HG03575 (cell line): Measurements from ENCODE around the gene VAMP5.
A peak's percentile ranks its signal among the peaks of the same experiment; 100 is the strongest.
"Not testable (repeated sequence)": the region's sequence is repeated elsewhere in the genome, so short reads cannot be mapped to it uniquely, and the experiment has no call there.

Experiments
- ATAC-seq: cut with Tn5 transposase; IDR thresholded peaks from one replicate; pipeline ENCODE4 v1.9.1; 2021; ENCODE audit not compliant: unreplicated experiment, insufficient number of reproducible peaks, low FRiP score; ENCODE audit errors: extremely low read depth

Gene VAMP5

DNA sequence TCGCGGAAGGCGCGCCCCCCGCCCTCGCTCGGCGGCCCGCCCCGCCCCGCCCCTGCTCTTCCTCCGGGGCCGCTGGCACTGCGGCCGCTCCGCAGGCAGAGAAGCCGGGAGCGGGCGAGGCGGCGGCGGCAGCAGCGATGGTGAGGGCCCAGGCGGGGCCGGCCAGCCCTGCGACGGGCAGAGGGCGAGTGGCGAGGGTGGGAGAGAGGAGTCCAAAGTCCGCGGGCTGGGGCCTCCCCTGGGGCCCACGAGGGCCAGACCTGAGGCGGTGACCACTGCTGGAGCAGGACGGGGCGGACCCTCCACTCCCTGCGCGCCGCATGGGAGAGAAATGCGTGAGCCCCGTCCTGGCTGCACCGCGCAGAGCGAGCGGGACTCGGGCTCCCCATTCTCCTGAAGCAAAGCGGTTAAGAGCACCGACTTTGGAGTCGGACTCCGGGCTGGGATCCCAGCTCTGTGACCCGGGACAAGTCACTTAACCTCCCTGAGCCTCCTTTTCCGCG is at the start of gene VAMP5:
TSS of gene VAMP5 (plus strand) at position 78 of the 503 bp plus-strand sequence. CDS start at position 138, 60 bp downstream.
- no peak for ATAC-seq

GRCh38 chr2:85534881-85535280 is 49.4 kb upstream of the VAMP5 start:
- ATAC-seq = no peak

DNA sequence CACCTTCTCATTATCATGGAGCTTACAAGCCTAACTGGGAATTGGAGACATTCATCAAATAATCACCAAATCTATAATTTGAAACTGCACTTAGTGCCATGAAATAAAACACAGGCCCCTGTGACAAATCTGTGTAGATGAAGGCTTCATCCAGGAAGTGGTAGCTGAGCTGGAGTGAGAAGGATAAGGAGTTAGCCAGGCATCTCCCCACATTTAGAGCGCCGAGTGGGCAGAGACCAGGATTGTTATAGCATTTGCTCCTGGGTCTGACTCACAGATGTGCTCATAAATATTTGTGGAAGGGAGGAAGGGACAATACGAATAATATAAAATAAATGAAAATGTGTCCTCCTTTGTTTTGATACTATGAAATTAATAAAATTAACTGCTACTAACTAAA is 47.8 kb upstream of the VAMP5 start:
- ATAC-seq = no peak

DNA sequence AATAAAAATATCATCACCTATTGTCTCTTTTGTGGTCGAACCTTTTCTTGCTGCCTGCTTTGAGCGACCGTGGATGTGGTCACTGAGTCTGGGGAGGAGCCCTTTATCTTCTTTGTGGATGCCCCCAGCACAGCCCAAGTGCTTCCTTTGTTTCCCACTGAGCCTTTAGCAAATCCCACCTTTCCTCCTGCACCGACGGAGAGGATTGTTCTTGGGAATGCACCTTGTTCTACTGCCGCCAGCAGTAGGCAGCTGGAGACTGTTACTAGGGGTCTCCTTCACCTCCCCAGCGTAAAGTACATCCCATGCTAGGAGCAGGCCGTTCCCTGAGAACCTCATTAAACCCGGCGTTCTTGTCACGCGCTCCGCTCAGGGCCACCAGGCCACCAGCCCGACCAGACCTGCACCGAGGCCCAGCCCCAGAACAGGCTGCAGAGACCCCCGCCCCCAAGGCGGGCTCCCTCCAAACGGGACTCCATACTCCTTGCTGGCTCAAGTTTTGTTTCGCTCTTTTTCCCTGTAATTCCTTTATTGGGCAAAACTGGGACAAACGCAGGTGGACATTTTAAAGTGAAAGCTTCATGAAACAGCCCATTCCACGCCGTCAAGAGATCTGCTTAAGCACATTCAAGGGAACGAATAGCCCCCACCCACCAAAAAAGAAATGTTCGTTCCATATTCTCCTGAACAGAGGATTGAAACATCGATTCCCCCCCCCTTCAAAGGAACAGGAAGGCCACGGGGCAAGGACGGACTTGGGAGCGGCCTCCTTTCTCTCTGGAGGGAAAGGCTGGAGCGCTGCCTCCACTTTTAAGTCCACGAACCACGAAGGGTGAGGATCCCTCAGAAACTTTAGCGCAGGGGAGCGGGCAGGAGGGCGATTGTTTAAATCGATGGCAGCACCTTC is 46.4 kb upstream of the VAMP5 start:
- no peak for ATAC-seq

- peak; percentile 31 for ATAC-seq
Measured at GRCh38 chr2:85538507-85539360, 45.5 kb upstream of the VAMP5 start, which contains the start of gene MAT2A. Gene MAT2A, plus strand, starts transcription at chr2:85539168. Its CDS starts 120 bp downstream, at chr2:85539288.

- ATAC-seq = no peak
Measured at GRCh38 chr2:85539361-85540132, 44.7 kb upstream of the VAMP5 start.

DNA sequence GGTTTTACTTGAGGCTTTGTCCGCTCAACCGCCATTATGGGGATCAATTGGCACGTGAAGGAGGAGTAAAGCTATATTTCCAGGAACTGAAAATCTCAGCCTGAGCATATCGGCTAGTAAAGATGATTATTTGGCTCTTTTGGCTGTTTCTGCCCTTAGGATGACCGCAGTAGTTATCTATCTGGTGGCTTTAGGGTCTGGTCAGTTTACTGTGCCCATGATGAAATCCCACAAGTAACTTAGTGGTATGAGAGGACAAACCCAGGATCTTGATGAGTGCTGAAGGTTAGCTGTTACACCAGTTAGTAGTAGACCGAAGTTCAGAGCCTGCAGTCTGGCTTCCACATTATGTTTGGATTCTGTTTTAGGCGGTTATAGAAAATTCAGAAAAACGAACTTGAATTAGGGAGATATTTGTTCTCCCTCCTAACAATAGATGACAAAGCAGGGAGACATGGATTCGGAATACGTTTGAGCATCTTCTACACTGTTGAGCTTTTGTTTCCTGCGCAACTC is 44.0 kb upstream of the VAMP5 start:
- no peak for ATAC-seq

- ATAC-seq = no peak
Measured at GRCh38 chr2:85541262-85541661, 43.0 kb upstream of the VAMP5 start.

DNA sequence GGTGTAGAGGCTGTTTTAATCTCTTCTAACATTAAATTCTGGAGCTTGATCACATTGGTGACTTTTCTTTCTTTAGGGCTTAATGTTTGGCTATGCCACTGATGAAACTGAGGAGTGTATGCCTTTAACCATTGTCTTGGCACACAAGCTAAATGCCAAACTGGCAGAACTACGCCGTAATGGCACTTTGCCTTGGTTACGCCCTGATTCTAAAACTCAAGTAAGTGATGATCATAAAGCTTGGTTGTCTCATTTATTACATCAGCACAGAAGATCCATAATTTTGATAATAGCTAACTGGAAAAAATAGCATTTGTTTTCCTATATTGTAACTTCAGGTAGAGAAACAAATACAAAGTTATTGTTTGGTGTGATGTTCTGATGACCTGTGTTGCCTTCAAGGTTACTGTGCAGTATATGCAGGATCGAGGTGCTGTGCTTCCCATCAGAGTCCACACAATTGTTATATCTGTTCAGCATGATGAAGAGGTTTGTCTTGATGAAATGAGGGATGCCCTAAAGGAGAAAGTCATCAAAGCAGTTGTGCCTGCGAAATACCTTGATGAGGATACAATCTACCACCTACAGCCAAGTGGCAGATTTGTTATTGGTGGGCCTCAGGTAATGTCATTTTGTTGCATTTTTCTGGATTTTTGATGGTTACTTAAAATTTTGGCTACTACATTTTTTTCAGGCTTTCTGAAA is 42.3 kb upstream of the VAMP5 start:
- ATAC-seq = no peak

DNA sequence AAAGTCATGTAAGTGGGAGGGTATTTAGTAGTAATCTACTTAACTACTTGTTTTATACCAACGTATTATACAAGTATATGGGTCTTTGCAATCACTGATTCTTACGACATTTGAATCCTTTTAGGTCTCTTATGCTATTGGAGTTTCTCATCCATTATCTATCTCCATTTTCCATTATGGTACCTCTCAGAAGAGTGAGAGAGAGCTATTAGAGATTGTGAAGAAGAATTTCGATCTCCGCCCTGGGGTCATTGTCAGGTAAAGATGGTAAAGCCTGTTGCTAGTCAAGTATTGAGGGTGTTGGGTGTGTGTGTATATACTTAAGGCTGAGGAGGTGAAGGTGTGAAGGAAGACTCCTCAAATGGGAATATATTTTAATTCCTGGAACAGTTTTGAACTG is 41.5 kb upstream of the VAMP5 start:
- no peak for ATAC-seq

DNA sequence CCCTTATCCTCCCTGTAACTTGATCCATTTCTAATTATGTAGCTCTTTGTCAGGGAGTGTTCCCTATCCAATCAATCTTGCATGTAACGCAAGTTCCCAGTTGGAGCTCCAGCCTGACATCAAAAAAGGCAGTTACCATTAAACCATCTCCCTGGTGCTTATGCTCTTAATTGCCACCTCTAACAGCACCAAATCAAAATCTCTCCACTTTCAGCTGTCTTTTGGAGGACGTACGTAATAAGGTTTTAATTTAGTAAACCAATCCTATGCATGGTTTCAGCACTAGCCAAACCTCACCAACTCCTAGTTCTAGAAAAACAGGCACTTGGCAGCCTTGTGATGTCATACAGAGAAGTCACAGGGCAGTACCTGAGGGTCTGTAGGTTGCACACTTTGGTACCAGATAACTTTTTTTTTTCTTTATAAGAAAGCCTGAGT is 40.0 kb upstream of the VAMP5 start:
- not testable (repeated sequence) for ATAC-seq

DNA sequence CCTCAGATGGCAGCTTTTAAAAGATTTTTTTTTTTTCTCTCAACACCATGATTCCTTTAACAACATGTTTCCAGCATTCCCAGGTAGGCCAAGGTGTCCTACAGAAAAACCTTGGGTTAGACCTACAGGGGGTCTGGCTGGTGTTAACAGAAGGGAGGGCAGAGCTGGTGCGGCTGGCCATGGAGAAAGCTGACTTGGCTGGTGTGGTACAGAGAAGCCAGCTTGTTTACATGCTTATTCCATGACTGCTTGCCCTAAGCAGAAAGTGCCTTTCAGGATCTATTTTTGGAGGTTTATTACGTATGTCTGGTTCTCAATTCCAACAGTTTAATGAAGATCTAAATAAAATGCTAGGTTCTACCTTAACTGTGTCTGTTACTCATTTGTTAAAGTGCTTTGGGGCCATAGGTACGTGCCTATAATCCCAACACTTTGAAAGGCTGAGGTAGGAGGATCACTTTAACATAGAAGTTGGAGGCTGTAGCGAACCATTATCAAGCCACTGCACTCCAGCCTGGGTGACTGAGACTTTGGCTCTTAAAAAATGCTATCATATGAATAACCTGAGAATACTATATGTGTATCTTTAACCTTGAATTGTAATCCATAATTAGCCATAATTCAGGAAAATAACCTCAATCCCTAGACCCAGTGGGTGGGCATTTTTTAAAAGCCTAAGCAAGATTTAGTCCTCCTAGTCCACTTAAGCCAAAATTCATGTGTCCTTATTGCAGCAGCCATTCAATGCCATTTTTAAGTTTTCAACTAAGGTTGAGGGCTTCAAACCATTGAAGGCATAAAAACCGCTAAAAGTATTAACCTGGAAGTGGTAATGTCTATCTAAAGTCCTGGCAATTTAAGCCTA is 39.1 kb upstream of the VAMP5 start:
- not testable (repeated sequence) for ATAC-seq

DNA sequence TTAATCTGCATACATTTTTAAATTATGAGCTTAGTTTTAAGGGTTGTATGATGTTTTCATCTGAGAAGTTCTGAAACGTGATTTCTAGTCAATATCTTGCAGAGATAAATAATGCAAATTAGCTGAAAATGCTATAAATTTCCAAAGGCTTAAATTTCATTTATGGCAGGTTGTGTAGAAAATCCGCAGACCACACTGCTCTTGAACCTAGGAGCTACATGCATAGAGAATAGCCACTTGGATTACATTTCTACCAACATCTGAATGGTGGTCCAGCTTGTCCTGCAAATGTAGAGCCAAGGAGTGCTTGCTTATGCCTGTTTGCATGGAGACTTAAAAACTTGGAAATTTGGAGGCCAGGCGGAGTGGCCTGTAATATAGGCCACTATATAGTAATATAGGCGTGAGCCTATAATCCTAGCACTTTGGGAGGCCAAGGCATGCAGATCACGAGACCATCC is 38.4 kb upstream of the VAMP5 start:
- ATAC-seq = no peak

DNA sequence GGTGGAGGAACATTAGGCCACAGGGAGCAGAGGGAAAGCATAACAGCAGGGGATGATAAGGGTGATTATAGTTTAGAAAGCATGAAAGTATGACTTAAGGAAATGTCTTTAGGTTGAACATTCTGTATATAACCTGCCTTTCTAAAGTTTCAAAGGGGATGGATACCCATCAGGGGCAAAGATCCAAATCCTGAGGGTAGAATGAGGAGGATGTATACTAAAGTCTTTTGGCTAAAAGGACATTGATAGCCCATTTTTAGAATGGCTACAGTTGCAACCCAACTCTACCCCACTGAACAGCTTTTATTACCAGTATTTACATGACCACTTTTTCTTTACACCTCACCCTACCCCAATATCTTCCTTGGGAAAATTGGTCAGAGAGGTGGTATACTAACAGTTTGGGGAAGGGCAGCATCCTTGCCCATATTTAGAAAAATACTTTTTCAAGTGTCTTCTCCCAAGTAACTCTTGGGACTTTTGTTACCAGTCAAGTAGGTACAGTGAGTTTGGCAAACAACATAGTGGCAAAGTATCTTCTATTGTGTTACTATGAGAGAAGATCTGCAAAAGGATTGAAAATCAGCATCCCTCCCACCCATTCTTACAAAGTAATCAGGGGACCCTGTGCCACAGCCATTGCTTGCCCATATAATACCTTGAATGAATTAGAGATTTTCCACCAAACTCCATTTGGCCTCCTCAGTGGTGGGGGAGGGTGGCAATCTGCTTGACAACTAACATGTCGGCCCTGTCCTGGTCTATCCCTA is 37.0 kb upstream of the VAMP5 start:
- no peak for ATAC-seq

GRCh38 chr2:85547859-85548607 is 36.2 kb upstream of the VAMP5 start:
- no peak for ATAC-seq

DNA sequence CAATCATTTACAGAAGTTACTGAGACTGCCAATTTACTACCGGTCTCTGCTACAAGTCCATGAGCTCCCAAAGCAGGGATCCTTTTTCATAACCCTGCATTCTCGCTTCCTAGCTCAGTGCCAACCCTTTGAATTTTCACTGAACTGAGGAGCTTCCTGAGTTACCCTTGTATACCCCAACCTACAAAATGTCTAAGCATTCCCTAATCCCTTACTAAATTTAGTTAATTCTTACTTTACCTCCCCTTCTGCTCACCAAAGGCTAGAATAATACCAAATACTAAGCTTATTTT is 35.7 kb upstream of the VAMP5 start:
- no peak for ATAC-seq
